Neural progenitor cell (in vitro differentiated cells): ENCODE measurements around the gene SKI.

ENCODE experiments used
- EZH2 ChIP-seq: fragments of 200-600 bp; sonication (generic); IDR thresholded peaks from 2 replicates; pipeline ENCODE4 v1.6.1; 2017; ENCODE audit warnings: antibody characterized with exemption, mild to moderate bottlenecking, moderate library complexity
- EZH2phosphoT487 ChIP-seq: fragments of 200-600 bp; sonication (generic); IDR thresholded peaks from 2 replicates; pipeline ENCODE4 v1.6.1; 2017; ENCODE audit warnings: antibody characterized with exemption
- TF ChIP-seq, protein P1 (sequence below): fragments of 200-600 bp; sonication (generic); IDR thresholded peaks from 2 replicates; pipeline ENCODE4 v1.5.1; 2017; ENCODE audit warnings: antibody characterized with exemption, mild to moderate bottlenecking

DNA sequence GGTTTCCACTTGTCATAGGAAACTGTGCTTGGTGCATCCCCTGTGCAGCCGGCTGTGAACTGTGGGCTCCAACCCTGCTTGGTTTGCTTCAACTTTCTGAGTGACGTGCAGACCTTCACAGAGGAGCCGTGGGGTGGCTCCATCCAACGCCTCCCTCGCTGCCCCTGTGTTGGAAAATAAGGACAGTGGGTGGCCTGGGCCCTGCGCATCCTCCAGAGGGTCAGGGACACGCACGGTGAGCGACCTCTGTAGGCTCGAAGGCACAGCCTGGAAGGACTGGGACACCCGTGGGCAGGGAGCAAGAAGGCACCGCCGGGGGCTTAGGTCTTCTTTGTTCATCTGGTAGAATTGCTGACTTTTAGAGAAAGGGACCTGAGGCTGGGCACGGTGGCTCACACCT lies 27.1 kb upstream of the SKI start:
- TF ChIP-seq, protein P1, sequence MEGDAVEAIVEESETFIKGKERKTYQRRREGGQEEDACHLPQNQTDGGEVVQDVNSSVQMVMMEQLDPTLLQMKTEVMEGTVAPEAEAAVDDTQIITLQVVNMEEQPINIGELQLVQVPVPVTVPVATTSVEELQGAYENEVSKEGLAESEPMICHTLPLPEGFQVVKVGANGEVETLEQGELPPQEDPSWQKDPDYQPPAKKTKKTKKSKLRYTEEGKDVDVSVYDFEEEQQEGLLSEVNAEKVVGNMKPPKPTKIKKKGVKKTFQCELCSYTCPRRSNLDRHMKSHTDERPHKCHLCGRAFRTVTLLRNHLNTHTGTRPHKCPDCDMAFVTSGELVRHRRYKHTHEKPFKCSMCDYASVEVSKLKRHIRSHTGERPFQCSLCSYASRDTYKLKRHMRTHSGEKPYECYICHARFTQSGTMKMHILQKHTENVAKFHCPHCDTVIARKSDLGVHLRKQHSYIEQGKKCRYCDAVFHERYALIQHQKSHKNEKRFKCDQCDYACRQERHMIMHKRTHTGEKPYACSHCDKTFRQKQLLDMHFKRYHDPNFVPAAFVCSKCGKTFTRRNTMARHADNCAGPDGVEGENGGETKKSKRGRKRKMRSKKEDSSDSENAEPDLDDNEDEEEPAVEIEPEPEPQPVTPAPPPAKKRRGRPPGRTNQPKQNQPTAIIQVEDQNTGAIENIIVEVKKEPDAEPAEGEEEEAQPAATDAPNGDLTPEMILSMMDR, result no peak
- TF ChIP-seq EZH2 (no peak), EZH2phosphoT487 (no peak)
